C1 segment of cervical spinal cord (tissue), 14 donors: Measurements from ENCODE around the gene RNF38.
"Not testable (repeated sequence)": the region's sequence is repeated elsewhere in the genome, so short reads cannot be mapped to it uniquely, and the experiment has no call there.

Source experiments
- DNase-seq, 14 donors: peaks; one replicate each; lab custom pipeline; 2025; lab: John Stamatoyannopoulos, UW

Gene RNF38

DNA sequence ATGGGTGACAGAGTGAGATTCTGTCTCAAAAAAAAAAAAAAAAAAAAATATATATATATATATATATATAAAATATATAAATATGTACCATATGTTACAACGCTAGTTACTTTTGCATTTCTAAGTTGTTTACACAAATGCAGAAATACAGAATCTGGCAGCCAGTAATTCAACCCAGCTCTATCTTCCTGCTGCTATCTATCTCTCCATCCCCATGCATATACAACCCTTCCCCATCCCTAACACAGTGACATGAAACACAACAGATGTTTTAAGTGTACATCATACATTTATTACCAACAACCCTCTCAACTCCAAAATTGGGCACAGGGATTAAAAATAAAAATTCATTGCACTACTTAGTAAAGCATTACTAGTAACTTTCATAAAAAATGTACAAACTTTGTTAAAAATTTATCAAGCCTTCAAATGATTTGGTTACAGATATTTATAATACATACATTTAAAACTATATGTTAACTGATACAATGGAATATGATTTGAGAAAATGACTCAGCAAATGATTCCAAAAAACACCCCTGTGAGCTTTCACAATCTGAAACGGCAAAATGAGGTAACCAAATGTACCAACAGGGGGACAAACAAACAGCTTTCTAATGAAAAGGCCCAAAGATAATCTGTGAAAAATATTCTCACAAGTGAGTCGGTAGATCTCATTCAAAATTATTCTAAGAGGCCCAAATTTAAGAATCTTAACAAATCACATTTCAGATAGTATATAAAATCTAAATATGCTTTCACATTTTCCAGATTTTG, 63.8 kb downstream of the RNF38 start:
- DNase-seq = no peak

DNA sequence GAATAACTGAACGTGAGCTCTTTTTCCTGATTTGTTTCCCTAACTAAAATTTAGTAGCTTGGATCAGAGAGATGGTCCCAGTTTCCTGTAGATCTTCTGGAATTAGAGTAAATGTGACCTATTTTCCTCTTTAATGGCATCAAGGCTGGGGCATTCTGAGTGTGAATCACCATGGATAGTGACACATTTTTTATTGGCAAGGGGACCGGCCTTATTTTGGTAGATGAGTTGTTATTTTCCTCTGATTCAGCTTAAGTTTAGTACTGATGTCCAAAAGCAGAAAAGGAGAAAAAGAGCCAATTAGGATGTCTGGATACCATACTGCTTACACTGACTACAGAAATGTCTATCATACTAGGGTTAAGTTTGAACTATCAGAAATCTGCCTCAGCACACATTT, 68.1 kb downstream of the RNF38 start:
- no peak for DNase-seq

DNA sequence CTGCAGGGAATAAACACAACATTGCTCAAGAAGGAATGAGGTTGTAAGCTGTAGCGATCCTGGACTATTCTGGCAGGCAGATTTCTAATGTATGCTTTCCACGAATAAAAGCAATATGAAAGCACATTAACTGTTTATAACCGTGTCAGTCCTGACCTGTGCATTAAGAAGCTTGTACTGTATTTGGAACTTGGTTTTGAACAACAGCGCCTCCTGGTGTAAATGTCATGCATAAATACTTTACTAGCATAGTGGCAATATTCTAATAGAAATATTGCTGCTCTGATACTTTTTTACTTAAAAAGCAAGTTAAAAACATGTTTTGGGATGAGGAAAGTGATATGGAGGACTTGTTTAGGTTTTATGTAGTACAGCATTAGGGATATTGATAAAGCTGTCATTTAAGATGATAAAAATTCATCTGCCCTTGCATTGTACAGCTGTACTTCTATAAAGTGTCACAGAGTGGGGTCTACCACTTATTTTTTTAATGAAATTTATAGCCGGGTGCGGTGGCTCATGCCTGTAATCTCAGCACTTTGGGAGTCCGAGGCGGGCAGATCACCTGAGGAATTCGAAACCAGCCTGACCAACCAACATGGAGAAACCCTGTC, 71.2 kb downstream of the RNF38 start:
- peak in 3 of 14 donors; percentile 9 to 33 (median 23) for DNase-seq

DNA sequence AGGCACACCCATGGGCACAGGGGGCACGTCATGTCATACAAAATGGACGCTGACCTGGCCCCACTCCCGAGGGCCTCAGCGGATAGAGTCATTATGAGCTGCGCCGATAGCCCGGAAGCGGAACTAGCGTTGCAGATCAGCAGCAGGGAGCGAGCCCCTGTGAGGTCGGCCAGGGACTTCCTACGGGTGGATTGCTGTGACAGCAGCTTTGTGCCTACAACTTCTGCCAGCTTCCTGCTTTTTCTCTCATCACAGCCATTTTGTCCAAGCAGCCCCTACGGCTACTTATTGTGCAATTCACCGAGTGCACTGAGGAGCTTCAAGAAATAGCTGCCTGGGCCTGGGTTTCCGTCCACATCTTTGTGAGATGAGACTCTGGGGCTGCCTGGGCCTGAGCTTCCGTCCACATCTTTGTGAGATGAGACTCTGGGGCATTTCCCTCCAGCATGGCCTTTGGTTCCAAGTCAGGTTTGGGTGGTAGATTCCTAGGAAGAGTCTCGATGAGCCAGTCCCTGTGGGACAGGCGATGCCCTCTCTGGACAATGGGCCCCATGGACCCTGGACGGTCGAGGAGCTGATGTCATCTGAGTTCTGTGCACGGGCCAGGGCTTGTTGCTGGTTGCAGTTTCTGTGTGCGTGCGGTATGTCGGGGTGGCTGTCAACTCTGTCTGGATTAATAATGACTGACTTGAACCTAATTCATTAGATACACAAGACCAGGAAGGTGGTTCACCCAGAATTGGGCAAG, 74.8 kb downstream of the RNF38 start:
- peak in 1 of 14 donors; percentile 19 for DNase-seq

DNA sequence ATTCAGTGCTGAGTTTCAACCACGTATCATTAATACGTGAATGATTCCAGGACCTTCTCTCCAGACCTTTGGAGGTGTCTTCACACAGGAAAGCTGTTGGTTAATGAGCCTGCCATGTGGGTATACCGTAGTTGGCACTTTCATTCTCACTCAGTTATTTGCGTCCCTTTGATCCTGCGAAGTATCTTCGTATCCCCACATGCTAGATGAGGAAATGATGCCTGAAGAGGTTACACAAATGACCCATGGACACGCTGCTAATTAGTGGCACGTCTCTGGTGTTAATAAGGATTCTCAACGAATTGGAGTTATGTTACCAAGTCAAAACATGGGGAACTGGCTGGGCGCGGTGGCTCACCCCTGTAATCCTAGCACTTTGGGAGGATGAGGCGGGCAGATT, 76.1 kb downstream of the RNF38 start:
- no peak for DNase-seq

DNA sequence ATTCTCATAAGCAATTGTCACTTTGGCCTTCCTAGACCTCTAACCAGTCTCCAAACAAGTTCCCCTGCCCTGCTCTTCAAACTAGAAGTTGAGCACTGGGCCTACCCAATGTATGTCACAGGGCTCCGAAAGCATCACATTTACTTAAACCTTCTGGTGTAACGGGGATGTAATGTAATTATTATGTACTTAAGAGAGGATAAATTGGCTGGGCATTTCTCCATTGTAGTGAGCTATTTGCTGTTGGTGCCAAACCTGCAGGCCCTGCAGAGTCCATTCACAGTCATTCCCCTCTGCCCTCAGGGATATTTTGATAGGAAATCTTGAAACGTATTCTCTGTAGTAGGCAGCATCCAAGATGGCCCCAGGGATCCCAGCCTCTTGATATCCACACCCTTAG, 77.6 kb downstream of the RNF38 start:
- no peak for DNase-seq

DNA sequence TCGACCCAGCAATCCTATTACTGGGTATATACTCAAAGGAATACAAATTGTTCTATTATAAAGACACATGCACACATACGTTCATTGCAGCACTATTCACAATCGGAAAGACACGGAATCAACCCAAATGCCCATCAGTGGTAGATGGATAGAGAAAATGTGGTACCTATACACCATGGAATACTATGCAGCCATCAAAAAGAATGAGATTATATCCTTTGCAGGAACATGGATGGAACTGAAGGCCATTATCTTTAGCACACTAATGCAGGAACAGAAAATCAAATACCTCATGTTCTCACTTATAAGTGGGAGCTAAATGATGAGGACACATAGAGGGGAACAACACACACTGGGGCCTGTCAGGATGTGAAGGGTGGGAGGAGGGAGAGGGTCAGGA, 78.2 kb downstream of the RNF38 start:
- DNase-seq = not testable (repeated sequence)

DNA sequence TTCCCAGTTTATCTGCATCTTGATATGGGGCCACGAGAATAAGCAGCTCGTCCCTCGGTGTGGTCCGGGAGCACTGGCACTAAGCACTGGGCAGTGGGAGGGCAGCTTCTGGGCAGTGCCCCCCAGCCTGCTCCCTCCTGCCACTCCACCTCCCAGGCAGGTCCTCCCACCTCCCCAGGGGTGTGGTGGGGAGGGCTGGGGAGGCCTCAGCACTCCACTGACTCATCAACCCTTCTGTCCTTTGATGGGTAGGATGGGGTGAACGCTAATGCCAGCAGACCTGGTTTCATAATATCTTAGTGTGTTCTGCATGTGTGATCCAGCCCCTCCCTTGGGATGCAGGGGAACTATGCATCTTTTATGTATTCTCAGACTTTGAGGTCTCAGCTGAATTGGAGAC, 79.6 kb downstream of the RNF38 start:
- no peak for DNase-seq

DNA sequence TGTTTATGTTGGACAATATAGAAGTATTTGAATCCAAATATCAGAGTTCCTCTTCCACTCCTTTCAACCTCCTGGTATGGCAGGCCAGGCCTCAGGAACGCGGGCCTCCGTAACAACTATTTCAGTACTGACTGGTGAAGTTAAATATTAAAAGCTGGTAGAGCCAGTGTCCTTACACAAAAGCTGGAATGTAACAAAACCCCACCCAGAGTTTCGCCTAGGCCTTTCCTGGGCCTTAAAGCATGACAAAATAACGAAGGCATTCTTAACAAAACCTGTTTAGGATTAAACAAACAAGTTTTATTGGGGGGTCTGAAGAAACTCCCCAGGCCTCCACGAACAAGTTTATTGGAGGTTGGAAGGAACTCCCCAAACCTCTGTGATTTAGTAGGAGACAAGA, 80.3 kb downstream of the RNF38 start:
- no peak for DNase-seq

DNA sequence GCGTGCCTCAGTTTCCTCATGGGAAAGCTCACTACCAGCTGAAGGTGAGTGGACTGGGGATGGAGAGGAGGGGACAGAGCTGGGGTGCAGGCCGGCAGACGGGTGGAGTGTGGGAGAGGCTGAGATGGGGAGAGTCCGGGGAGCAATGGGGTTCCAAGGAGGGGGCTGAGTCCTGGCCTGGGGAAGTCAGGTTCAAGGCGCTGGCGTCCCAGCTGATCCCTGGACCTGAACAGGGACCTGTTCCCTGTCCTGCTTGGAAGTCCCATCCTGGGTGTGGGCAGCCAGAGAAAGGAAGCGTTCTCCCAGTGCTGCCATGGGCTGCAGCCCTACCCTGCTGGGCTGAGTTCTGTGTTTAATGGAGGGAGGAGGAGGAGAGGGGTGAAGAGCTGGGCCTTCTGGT, 80.9 kb downstream of the RNF38 start:
- DNase-seq = no peak

DNA sequence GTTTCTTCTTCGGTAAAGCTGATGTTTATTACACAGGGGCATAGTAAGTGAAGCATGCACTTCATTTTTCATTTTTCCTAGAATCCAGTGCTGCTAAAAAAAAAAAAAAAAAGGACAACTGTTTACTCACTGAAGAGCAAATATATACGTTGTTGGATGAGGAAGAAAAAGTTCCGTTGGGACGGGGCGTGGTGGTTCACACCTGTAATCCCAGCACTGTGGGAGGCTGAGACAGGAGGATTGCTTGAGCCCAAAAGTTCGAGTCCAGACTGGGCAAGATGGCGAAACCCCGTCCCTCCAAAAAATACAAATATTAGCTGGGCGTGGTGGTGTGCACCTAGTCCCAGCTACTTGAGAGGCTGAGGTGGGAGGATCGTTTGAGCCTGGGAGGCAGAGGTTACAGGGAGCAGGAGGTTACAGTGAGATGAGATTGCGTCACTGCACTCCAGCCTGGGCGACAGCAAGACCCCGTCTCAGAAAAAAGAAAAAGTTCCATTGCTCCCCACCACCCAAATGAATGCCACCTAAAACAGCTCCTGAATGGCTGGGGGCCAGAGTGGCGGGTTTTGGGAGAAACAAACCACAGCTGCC, 81.8 kb downstream of the RNF38 start:
- no peak for DNase-seq

DNA sequence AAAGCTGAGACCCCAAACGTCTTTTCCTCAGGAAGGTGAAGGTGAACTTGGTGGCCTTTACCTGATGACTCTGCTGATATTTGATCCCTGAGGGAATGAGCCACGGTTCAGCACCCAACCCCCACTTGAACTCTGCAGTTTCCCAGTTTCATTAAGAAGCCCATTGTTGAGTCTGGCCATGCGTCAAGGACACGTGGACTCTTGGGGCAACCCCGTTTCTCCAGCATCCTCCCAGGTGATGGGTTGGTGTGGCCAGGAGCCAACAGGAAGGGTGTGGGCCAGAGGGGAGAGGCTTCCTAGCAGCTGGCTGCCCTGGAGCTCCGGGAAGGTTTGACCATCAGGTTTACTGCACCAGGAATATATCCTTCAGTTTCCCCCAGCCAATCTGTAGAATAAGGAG, 82.3 kb downstream of the RNF38 start:
- peak in 5 of 14 donors; percentile 6 to 28 (median 23) for DNase-seq

DNA sequence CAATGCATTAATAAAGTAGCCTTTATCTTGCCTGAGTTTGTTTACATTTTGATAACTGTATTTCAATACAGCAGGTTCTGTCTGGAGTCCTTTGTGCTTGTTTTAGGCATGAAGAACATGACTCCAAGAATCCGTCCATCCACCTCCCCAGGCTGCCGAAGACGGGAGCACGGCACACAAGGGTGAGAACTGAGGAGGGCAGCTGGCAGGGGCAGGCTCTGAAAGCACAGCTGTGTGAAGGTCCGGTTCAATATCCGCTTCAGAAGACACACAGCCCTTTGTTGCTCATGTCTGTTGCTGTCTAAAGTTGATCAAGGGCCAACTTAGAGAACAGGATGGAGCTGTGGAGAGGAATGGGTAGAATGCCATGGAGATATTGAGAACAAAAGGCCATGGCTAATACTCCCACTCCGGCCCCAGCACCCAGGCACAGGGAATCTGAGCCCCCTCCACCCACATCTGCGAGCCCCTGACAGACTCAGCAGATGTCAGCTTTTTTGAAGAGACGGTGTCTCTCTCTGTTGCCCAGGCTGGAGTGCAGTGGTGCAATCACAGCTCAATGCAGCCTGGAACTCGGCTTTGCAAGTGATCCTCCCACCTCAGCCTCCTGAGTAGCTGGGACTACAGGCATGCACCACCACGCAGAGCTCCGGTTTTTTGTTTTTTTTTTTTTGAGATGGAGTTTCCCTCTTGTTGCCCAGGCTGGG, 83.3 kb downstream of the RNF38 start:
- DNase-seq = peak in 11 of 14 donors; percentile 2 to 81 (median 61)

DNA sequence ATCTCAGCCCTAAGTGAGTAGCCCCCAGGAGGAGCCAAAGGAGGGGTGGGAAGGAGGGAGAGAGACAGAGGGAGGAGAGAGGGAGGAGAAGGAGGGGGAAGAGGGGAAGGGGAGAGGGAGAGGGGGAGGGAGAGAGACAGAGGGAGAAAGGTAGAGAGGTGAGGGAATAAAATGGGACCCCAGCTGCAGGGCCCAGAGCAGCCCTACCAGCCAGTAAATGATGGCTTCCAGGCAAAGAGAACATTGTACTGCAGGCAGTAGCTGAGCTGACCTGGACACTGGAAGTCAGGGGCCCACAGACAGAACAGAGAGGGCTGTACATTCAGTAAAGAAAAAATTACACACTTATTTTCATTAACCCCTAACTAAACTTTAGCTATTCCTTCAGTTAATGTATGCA, 84.0 kb downstream of the RNF38 start:
- no peak for DNase-seq

DNA sequence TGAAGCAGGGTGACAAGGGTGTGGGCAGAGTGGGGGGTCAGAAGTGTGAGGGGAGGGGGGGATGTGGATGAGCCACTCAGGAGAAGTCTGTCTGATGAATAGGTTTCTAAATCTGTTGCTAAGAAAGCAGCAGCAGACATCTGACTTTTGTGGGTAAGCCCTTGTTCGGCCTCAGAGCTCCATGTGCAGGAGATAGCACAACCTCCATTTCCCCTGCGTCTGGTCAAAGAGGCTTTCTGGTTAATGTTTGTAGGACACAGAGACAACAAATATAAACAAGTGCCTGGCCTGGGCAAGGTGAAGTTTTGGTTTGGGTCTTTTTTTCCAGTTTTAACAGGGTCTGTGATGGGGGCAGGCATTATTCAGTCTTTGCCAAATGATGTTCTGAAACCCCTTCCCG, 84.8 kb downstream of the RNF38 start:
- DNase-seq = peak in 1 of 14 donors; percentile 21

DNA sequence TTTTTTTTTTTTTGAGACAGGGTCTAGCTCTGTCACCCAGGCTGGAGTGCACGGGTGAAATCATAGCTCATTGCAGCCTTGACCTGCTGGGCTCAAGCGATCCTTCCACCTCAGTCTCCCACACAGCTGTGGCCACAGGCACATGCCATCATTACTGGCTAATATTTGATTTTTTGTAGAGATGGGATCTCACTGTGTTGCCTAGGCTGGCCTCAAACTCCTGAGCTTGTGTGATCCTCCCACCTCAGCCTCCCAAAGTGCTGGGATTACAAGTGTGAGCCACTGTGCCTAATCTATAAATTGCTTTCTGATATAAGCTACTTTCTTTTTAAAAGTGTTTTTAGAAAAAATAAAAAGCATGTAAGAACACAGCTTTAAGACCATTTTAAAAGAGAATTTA, 85.3 kb downstream of the RNF38 start:
- DNase-seq = no peak

DNA sequence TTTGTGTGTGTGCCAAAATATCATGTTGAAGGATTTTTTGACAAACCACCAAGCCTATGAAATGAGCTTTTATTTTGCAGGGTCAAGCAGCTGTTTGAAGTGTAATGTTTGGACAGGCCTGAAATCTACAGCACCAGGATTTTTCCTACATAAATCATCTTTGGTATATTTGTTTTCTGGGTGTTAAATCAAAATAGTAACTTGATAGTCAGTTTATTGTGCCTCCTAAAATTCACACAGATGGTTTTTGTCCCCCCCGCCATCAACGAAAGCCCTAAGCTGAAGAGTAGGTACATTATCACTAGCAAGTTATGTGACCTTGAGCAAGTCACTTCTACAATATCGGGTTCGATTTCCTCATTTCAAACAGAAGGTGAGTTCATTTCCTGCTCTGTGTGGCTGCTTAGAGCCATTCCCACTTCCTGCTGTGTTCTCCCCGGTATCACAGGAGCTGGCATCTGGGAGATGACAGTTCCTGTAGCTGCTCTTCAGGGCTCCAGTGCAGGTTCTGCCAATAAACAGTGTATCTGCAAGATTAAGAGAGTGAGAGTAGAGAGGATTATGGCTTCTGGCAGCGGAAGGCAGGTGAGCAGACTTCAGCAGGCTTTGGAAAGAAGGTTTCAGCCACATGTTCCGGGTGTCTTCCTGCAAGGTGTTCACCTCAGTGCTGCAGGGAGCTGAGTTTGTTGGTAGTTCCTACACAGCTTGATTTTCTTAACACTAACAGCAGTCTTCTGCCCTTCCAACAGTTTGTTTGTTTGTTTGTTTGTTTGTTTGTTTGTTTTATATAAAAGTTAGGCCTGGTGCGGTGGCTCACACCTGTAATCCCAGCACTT, 93.4 kb downstream of the RNF38 start:
- DNase-seq = no peak

DNA sequence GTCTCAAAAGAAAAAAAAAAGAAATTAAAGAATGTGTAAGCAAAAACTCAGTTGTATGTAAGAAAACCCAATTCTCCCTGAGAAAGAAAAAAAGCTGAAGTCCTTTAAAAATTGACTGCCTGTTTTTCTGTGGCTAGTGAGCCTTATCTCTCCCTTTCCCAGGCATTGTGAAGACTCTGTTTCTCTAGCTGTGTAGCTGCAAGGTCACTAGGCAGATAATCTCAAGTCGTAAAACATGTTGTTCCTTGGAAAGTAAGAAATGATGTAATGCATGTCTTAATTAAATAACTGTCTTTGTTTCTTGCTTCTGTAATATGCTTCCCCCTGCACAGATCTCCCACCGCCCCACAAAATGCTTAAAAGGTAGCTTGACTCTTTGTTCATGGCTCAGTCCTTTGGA, 95.7 kb downstream of the RNF38 start:
- DNase-seq = not testable (repeated sequence)

DNA sequence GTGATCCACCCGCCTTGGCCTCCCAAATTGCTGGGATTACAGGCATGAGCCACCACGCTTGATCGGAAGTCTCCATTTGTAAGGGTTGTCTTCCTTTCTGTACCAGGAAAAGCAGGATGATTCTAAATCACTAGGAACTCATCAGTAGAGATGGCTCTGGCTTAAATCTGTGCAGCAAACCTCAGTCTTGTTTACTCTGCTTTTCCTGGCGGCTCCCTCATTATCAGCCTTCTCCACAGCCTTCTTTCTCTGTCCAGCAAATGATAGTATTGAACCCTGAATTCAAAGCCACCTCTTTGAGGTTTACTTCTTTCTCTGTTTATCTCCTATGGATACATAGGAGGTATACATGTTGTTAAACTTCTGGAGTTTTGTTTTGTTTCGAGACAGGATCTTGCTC, 98.8 kb downstream of the RNF38 start:
- DNase-seq = no peak

DNA sequence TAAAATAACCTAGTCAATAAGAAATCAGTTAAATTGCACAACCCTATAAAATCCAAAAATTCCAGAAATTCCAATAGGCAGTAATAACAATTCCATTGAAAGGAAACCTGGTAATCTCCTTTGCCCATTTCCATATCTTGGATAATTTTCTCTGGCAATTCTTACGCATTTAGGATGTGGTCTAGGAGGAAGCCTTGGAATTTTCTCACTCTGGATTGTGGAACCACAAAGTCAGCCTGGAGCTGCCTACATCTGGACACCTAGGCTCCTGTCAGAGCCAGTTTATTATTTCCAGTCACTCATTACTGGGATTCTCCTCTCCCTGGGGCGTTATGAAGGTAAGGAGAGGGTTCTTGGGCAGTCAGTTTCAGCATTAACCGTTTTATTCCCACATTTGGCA, 101.5 kb downstream of the RNF38 start:
- DNase-seq = no peak

DNA sequence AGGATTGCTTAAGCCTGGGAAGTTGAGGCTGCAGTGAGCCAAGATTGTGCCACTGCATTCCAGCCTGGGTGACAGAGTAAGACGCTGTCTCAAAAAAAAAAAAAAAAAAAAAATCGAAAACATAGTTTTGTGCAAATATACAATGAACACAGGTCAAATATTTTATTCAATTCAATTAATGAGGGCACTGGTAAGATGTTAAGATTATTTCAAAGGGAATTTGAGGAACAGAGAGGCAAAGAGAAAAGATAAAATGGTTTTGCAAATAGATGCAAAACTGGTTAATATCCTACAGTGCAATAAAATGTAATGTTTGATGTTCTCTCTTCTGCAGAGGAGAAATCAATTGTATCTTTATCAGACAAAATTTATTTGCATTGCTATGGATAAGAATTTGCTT, 102.3 kb downstream of the RNF38 start:
- DNase-seq = no peak
